Hindlimb muscle (tissue), 1 donor: Measurements from ENCODE around the gene ZNF469. TPM values are rescaled to one million over a fixed set of nuclear protein-coding genes. Genes with fewer than 3 reads are reported as not detected.
A peak's percentile ranks its signal among the peaks of the same experiment; 100 is the strongest.

ENCODE experiments used
- DNase-seq: peaks from one replicate; pipeline ENCODE4 v3.0.0-alpha.2; 2013
- polyA plus RNA-seq: library from polyadenylated mRNA; unstranded; fragments of 120-200 nt; gene quantifications from one replicate; pipeline ENCODE4 v1.2.1, GENCODE V29; 2013; ENCODE audit not compliant: insufficient read length

Gene ZNF469
- polyA plus RNA-seq: 5.9 TPM

GRCh38 chr16:88382491-88383400, at the start of gene ZNF469:
ZNF469 (plus strand) TSS chr16:88382959; CDS start chr16:88427471, 44,512 bp downstream.
- DNase-seq: no peak

- DNase-seq: no peak
Measured at GRCh38 chr16:88333848-88334777, 48.6 kb upstream of the ZNF469 start.

- no peak for DNase-seq
Measured at GRCh38 chr16:88334778-88335720, 47.7 kb upstream of the ZNF469 start.

GRCh38 chr16:88337021-88337420, 45.7 kb upstream of the ZNF469 start:
- DNase-seq: no peak

GRCh38 chr16:88337538-88337937, 45.2 kb upstream of the ZNF469 start:
- DNase-seq: no peak

GRCh38 chr16:88338111-88338510, 44.6 kb upstream of the ZNF469 start:
- no peak for DNase-seq

- DNase-seq: no peak
Measured at GRCh38 chr16:88338896-88339295, 43.9 kb upstream of the ZNF469 start.

- DNase-seq: no peak
Measured at GRCh38 chr16:88339930-88340754, 42.6 kb upstream of the ZNF469 start.

GRCh38 chr16:88340755-88341150, 42.0 kb upstream of the ZNF469 start:
- no peak for DNase-seq

GRCh38 chr16:88341551-88342290, 41.0 kb upstream of the ZNF469 start:
- DNase-seq: no peak

GRCh38 chr16:88342491-88342890, 40.3 kb upstream of the ZNF469 start:
- no peak for DNase-seq

- DNase-seq: no peak
Measured at GRCh38 chr16:88343271-88343791, 39.4 kb upstream of the ZNF469 start.

GRCh38 chr16:88344411-88345030, 38.2 kb upstream of the ZNF469 start:
- DNase-seq: no peak

GRCh38 chr16:88345031-88345720, 37.6 kb upstream of the ZNF469 start:
- no peak for DNase-seq

- peak; percentile 79 for DNase-seq
Measured at GRCh38 chr16:88345721-88346560, 36.8 kb upstream of the ZNF469 start.

GRCh38 chr16:88346680-88347505, 35.9 kb upstream of the ZNF469 start:
- DNase-seq: no peak
